Measurements from ENCODE around the gene PHAX.
"Not testable (repeated sequence)": the region's sequence is repeated elsewhere in the genome, so short reads cannot be mapped to it uniquely, and the experiment has no call there.

Gene PHAX

DNA sequence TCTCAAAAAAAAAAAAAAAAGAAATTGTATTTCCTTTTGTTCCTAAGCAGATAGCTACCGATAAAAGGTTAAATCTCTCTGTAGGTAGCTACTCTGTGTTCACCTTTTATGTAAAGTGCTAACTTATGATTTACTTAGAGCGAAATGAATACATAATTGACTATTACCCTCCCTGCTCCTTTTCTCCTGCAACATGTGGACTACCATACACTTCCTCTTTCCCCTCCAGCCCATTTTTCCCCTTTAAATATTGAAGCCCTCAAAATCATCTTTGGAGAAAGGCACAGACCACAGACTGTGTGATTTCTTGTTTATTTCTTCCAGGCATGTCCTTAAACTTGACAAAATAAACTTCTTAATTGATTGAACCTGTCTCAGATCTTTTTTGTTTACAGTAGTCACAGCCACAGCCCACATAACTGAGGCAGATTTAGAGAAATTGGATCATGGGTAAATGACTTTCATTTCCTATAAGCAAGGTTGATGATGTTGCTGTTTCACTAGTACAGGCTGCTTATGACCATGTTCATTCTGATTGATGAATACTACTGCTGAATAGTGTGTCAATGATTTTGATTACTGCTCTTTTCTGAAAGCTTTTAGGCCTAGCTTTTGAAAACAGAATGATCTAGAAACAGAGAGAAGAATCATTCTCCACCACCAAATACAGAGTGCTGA is 59.2 kb downstream of the PHAX start:
- Histone ChIP-seq H3K27ac (ENCODE audit: low read length) (no peak overlapping the region), H3K9me3 (ENCODE audit: control insufficient read depth in 1 of 2, low read length in 2 of 2) (no peaks in the 10 kb centered on the region), H3K4me3 (ENCODE audit: low read depth in 1 of 2, low read length in 2 of 2) (no peak overlapping the region), H3K27me3 (ENCODE audit: low read depth, low read length) (no peaks in the 10 kb centered on the region), H3K4me1 (ENCODE audit: control insufficient read depth in 1 of 2, insufficient read depth in 2 of 2, low read length in 2 of 2) (no peaks in the 10 kb centered on the region), H3K36me3 (ENCODE audit: control insufficient read depth in 1 of 2, insufficient read depth in 2 of 2, low read length in 2 of 2) (no peaks in the 10 kb centered on the region)

DNA sequence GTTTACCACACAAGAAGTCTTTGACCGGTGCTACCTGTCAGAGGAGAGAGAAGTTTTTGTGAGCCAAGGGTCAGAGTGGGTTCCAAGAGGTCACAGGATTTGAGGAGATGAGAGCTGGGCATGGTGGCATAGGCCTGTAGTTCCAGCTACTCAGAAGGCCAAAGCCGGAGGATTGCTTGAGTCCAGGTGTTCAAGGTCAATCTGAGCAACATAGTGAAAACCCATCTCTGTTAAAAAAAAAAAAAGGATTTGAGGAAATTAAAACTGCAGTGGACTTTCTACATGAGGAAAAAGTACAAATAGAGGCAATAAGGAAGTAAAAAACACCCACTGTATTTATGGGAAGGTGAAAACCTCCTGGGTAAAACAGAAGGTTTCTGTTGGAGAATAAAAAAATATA is 63.8 kb downstream of the PHAX start:
- no peaks in the 10 kb centered on the region for H3K27me3 ChIP-seq (ENCODE audit: low read depth, low read length)
- no peaks in the 10 kb centered on the region for H3K36me3 ChIP-seq (ENCODE audit: control insufficient read depth in 1 of 2, insufficient read depth in 2 of 2, low read length in 2 of 2)
- H3K9me3 ChIP-seq (ENCODE audit: control insufficient read depth in 1 of 2, low read length in 2 of 2): peaks cover 0 to 3% of the 10 kb centered on the region in 2 donors
- H3K27ac ChIP-seq (ENCODE audit: low read length): no peak overlapping the region
- H3K4me3 ChIP-seq (ENCODE audit: low read depth in 1 of 2, low read length in 2 of 2): no peak overlapping the region
- no peaks in the 10 kb centered on the region for H3K4me1 ChIP-seq (ENCODE audit: control insufficient read depth in 1 of 2, insufficient read depth in 2 of 2, low read length in 2 of 2)

DNA sequence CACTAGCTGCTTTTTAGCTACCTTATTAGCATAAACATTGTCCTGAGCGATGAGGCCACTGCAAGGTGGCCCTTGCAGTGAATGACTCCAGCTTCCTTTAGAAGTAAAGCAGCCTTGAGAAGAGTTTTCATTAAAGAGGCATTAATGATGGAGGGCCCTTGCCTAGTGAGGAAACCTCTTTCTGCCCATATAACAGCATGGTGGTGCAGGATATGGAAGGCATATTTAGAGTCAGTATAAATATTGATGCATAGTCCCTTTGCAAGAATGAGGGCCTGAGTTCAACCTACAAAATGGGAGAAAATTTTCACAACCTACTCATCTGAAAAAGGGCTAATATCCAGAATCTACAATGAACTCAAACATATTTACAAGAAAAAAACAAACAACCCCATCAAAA is 69.4 kb downstream of the PHAX start:
- H3K9me3 ChIP-seq (ENCODE audit: control insufficient read depth in 1 of 2, low read length in 2 of 2); H3K4me3 ChIP-seq (ENCODE audit: low read depth in 1 of 2, low read length in 2 of 2); H3K36me3 ChIP-seq (ENCODE audit: control insufficient read depth in 1 of 2, insufficient read depth in 2 of 2, low read length in 2 of 2); H3K27me3 ChIP-seq (ENCODE audit: low read depth, low read length); H3K27ac ChIP-seq (ENCODE audit: low read length); H3K4me1 ChIP-seq (ENCODE audit: control insufficient read depth in 1 of 2, insufficient read depth in 2 of 2, low read length in 2 of 2): not testable (repeated sequence)

DNA sequence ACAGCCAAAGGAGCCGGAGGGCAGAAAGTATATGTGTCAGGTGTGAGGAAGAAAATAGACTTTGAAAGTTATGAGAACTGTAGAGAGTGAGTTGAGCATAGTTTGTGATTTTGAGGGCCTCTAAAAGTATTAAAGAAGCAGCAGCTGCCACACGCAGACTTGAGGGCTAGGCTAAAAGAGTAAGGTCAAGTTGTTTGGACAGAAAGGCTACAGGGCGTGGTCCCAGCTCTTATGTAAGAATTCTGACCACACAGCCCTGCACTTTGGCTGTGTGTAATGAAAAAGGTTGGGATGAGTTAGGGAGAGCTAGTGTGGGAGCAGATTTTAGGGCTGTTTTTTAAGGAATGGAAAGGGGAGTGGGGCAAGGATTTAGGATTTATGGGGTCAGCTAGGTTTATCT is 70.9 kb downstream of the PHAX start:
- not testable (repeated sequence) for H3K4me1 ChIP-seq (ENCODE audit: control insufficient read depth in 1 of 2, insufficient read depth in 2 of 2, low read length in 2 of 2); H3K9me3 ChIP-seq (ENCODE audit: control insufficient read depth in 1 of 2, low read length in 2 of 2); H3K27me3 ChIP-seq (ENCODE audit: low read depth, low read length); H3K4me3 ChIP-seq (ENCODE audit: low read depth in 1 of 2, low read length in 2 of 2); H3K27ac ChIP-seq (ENCODE audit: low read length); H3K36me3 ChIP-seq (ENCODE audit: control insufficient read depth in 1 of 2, insufficient read depth in 2 of 2, low read length in 2 of 2)

DNA sequence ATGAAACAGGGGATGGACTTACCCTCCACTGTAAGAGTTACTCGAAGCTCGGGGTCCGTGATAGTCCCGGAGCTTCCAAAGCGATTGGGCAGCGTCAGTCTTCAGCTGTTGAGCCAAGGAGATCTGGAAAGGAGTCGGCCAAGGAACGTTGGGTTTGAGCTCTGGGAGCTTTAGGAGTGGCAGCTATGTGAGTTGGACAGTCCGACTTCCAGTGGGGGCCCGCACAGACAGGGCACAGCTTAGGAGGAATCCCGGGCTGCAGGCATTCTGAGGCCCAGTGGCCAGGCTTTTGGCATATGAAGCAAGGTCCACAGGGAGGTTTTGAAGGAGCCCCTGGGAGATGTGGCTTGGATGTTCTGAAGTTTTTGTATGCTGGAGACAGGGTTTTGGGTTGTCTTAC is 72.7 kb downstream of the PHAX start:
- H3K27me3 ChIP-seq (ENCODE audit: low read depth, low read length): no peaks in the 10 kb centered on the region
- peaks cover 0 to 3% of the 10 kb centered on the region in 2 donors for H3K9me3 ChIP-seq (ENCODE audit: control insufficient read depth in 1 of 2, low read length in 2 of 2)
- no peak overlapping the region for H3K4me3 ChIP-seq (ENCODE audit: low read depth in 1 of 2, low read length in 2 of 2)
- H3K27ac ChIP-seq (ENCODE audit: low read length): no peak overlapping the region
- no peaks in the 10 kb centered on the region for H3K36me3 ChIP-seq (ENCODE audit: control insufficient read depth in 1 of 2, insufficient read depth in 2 of 2, low read length in 2 of 2)
- H3K4me1 ChIP-seq (ENCODE audit: control insufficient read depth in 1 of 2, insufficient read depth in 2 of 2, low read length in 2 of 2): no peaks in the 10 kb centered on the region

DNA sequence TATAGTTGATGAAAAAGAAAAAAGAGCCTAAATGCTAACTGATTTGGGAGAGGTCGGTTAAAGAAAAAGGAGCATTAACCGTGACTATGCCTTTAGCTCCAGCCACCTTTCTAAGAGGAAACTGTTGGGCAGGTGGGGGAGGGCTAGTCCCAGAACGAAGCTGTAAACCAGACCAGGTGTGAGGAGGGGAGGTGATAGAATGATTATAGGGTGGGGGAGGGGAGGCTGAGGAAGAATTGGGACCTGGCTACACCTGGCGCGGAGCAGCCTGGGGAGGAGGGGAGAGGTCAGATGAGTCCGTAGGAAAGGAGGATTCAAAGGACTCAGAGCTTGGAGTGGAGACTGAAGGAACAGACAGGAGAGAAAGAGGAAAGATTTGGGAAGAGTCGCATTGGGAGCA is 73.4 kb downstream of the PHAX start:
- no peaks in the 10 kb centered on the region for H3K4me1 ChIP-seq (ENCODE audit: control insufficient read depth in 1 of 2, insufficient read depth in 2 of 2, low read length in 2 of 2)
- H3K27me3 ChIP-seq (ENCODE audit: low read depth, low read length): no peaks in the 10 kb centered on the region
- peaks cover 0 to 3% of the 10 kb centered on the region in 2 donors for H3K9me3 ChIP-seq (ENCODE audit: control insufficient read depth in 1 of 2, low read length in 2 of 2)
- H3K36me3 ChIP-seq (ENCODE audit: control insufficient read depth in 1 of 2, insufficient read depth in 2 of 2, low read length in 2 of 2): no peaks in the 10 kb centered on the region
- no peak overlapping the region for H3K27ac ChIP-seq (ENCODE audit: low read length)
- no peak overlapping the region for H3K4me3 ChIP-seq (ENCODE audit: low read depth in 1 of 2, low read length in 2 of 2)

DNA sequence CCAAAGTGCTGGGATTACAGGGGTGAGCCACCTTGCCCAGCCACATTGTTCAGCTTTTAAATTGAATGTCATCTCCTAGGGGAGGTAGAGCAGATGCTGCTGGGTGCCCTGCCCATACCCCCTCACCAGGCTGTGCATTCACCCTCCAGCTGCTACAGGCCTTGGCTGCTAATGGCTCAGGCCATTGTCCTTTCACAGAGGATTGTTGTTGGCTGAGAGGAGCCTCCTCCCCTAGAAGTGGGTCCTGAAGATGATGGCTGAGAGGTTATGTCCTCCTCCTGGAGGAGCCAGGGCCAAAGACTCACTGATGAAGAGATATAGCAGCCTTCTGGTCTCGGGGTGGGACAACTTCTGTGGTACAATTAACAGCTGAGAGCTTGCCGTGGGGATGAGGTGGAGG is 74.6 kb downstream of the PHAX start:
- H3K27ac ChIP-seq (ENCODE audit: low read length): no peak overlapping the region
- H3K4me1 ChIP-seq (ENCODE audit: control insufficient read depth in 1 of 2, insufficient read depth in 2 of 2, low read length in 2 of 2): no peaks in the 10 kb centered on the region
- peaks cover 4% of the 10 kb centered on the region for H3K27me3 ChIP-seq (ENCODE audit: low read depth, low read length)
- H3K36me3 ChIP-seq (ENCODE audit: control insufficient read depth in 1 of 2, insufficient read depth in 2 of 2, low read length in 2 of 2): no peaks in the 10 kb centered on the region
- H3K4me3 ChIP-seq (ENCODE audit: low read depth in 1 of 2, low read length in 2 of 2): no peak overlapping the region
- no peaks in the 10 kb centered on the region for H3K9me3 ChIP-seq (ENCODE audit: control insufficient read depth in 1 of 2, low read length in 2 of 2)

DNA sequence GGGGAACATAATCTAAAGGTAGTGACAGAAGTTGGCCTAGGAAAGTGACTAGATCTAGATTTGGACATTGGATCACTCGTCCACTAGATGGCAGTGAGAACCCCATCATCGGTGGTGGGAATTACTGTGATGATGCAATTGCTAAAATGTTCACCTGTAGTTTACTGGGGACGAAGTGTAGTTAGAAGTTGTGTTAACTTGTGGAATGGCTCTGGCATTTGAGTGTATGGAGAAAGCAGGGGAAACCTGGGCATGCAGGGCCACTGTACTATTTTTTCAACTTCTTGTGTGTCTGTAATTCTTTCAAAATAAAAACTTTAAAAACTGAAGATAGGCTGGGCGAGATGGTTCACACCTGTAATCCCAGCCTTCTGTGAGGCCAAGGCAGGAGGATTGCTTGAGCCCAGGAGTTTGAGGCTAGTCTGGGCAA is 75.5 kb downstream of the PHAX start:
- Histone ChIP-seq H3K27me3 (ENCODE audit: low read depth, low read length) (peaks cover 5% of the 10 kb centered on the region), H3K27ac (ENCODE audit: low read length) (no peak overlapping the region), H3K4me3 (ENCODE audit: low read depth in 1 of 2, low read length in 2 of 2) (no peak overlapping the region), H3K4me1 (ENCODE audit: control insufficient read depth in 1 of 2, insufficient read depth in 2 of 2, low read length in 2 of 2) (no peaks in the 10 kb centered on the region), H3K36me3 (ENCODE audit: control insufficient read depth in 1 of 2, insufficient read depth in 2 of 2, low read length in 2 of 2) (no peaks in the 10 kb centered on the region), H3K9me3 (ENCODE audit: control insufficient read depth in 1 of 2, low read length in 2 of 2) (no peaks in the 10 kb centered on the region)
